GM10248 (cell line): Measurements from ENCODE around the gene CDC42BPG.

Source experiments
- CTCF ChIA-PET: fragments of 300-600 bp; sonication (Branson Sonifier 250); formaldehyde crosslinking; extraction: SDS; loops from one replicate; lab custom pipeline; 2021; ENCODE audit warnings: antibody characterized with exemption; lab: Yijun Ruan, JAX
- POLR2A ChIA-PET: fragments of 350-650 bp; sonication (Branson Sonifier 250); formaldehyde crosslinking; extraction: SDS; loops from one replicate; lab custom pipeline; 2020; ENCODE audit warnings: antibody characterized with exemption; lab: Yijun Ruan, JAX
- DNase-seq: peaks from one replicate; pipeline ENCODE4 v3.0.0; 2012; ENCODE audit errors: extremely low spot score
- CTCF ChIP-seq: IDR thresholded peaks from 2 replicates; pipeline ENCODE4 v1.5.1; 2012; ENCODE audit warnings: mild to moderate bottlenecking, low read depth; ENCODE audit errors: extremely low read depth, missing control alignments, control extremely low read depth

Gene CDC42BPG

GRCh38 chr11:64839335-64839734, 5.1 kb downstream of the CDC42BPG start:
- no peak for DNase-seq
- no peak for TF ChIP-seq CTCF
- ChIA-PET CTCF (interaction anchor here (1.3 to 33.1 kb wide), 4 partner anchors 8 to 279 kb away, joined by 3 to 1137 read pairs (median 28); partner anchors contain the start of gene EHD1), POLR2A (no interaction called here)

- no peak for TF ChIP-seq CTCF
- ChIA-PET POLR2A (no interaction called here), CTCF (interaction anchor here (1.3 to 33.1 kb wide), 3 partner anchors 8 to 48 kb away, joined by 3 to 1137 read pairs (median 54); partner anchors contain the start of gene EHD1)
- DNase-seq: no peak
Measured at GRCh38 chr11:64838600-64839334, 5.7 kb downstream of the CDC42BPG start.

DNA sequence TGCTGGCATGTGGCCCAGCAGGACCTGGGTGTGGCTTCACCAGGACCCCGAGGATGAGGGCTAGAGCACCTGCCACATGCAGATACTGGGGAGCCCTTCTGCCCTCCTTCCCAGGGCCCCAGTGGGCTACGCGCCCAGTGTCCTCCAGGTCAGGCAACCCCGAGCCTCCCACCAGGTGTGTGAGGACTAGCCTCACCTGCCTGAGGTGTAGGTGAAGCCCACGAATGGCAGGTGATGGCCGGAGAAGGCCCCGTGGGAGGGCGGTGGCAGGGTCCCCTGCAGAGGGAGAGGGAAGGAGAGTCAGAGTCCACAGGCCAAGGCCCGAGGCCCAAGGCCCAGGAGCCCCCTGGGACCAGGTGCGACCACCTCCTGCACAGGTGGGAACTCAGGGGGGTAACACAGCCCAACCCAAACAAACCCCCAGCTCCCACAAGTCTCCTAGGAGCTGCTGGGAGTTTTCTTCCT, 6.5 kb downstream of the CDC42BPG start:
- ChIA-PET POLR2A (no interaction called here), CTCF (interaction anchor here (1.3 to 33.1 kb wide), 3 partner anchors 9 to 49 kb away, joined by 3 to 1137 read pairs (median 54); partner anchors contain the start of gene EHD1)

DNA sequence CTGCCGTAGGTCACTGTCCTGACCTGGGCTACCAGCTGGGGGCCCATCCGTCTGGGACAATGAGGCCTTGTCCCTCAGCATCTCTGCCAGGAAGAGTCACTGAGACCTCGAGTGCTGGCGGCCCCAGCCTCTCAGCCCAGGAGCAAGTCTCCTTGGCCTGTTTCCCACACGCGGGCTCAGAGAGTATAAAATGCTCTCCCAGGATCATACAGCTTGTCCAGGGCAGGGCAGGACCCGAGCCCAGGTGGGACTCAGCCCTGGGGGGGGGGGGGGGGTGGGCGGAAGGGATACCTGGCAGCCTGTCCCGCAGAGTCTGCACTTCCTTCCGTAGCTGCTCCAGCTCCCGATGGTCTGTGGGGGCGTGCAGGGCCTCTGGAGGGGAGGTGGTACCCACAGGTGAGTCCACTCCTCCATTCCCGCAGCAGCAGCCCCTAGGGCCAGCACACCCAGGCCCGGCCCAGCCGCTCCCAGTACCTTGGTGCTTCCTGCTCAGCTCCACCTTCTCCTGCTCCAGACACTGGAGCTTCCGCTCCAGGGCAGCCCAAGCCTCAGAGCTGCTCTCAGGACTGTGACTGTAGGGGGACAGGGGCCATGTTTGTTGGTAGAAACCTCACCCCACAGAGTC, 7.9 kb downstream of the CDC42BPG start:
- ChIA-PET POLR2A (interaction anchor here (0.8 to 1.0 kb wide), 2 partner anchors 20 to 43 kb away, joined by 4 to 9 read pairs; no protein-coding TSS in a partner anchor), CTCF (interaction anchor here (0.7 to 9.6 kb wide), 6 partner anchors 8 to 185 kb away, joined by 3 to 54 read pairs (median 4); partner anchors contain the start of genes ARL2, CDC42BPG and RASGRP2)

More for the DNA sequence above, 6.5 kb downstream of the CDC42BPG start:
- no peak for TF ChIP-seq CTCF
- DNase-seq: no peak

GRCh38 chr11:64835616-64836447, 8.6 kb downstream of the CDC42BPG start:
- POLR2A ChIA-PET: no interaction called here
- no peak for DNase-seq
- no peak for TF ChIP-seq CTCF
- CTCF ChIA-PET: interaction anchor here (1.2 to 9.6 kb wide), 4 partner anchors 8 to 177 kb away, joined by 3 to 54 read pairs (median 4); partner anchors contain the start of genes ARL2 and CDC42BPG

More for the DNA sequence above, 7.9 kb downstream of the CDC42BPG start:
- no peak for TF ChIP-seq CTCF
- no peak for DNase-seq
